RWPE2 (cell line): Measurements from ENCODE around the gene ATG5.

Experiments
- ATAC-seq: fragments of 200-7000 bp; cut with Tn5 transposase; 3 replicates; pipeline ENCODE4 v1.9.1; 2021; ENCODE audit warnings: low read depth
- DNase-seq: peaks from one replicate; pipeline ENCODE4 v3.0.0-alpha.2; 2020; ENCODE audit warnings: low spot score
- H3K27ac ChIP-seq: fragments of 450-650 bp; 2 replicates; pipeline ENCODE4 v1.5.1; 2017; ENCODE audit warnings: mild to moderate bottlenecking; ENCODE audit not compliant: poor library complexity, severe bottlenecking
- H3K27me3 ChIP-seq: fragments of 250-450 bp; sonication (Bioruptor Pico); 2 replicates; pipeline ENCODE4 v1.5.1; 2021; ENCODE audit warnings: mild to moderate bottlenecking, moderate library complexity; ENCODE audit not compliant: insufficient read depth, poor library complexity, severe bottlenecking
- H3K36me3 ChIP-seq: fragments of 250-450 bp; sonication (Bioruptor Pico); 2 replicates; pipeline ENCODE4 v1.5.1; 2020; ENCODE audit warnings: low read depth, mild to moderate bottlenecking, moderate library complexity
- H3K4me1 ChIP-seq: fragments of 250-450 bp; sonication (Bioruptor Pico); 2 replicates; pipeline ENCODE4 v1.5.1; 2021; ENCODE audit warnings: mild to moderate bottlenecking, moderate library complexity; ENCODE audit not compliant: insufficient read depth, poor library complexity, severe bottlenecking
- H3K4me3 ChIP-seq: fragments of 250-450 bp; sonication (Bioruptor Pico); 2 replicates; pipeline ENCODE4 v1.5.1; 2021; ENCODE audit warnings: mild to moderate bottlenecking, moderate library complexity; ENCODE audit not compliant: severe bottlenecking
- H3K9me3 ChIP-seq: fragments of 250-450 bp; sonication (Bioruptor Pico); 2 replicates; pipeline ENCODE4 v1.5.1; 2021; ENCODE audit warnings: mild to moderate bottlenecking, moderate library complexity; ENCODE audit not compliant: severe bottlenecking
- TF ChIP-seq, protein P1 (sequence below): fragments of 450-650 bp; IDR thresholded peaks from one replicate; pipeline ENCODE4 v1.5.1; 2017; ENCODE audit warnings: mild to moderate bottlenecking, moderate library complexity; ENCODE audit not compliant: poor library complexity, severe bottlenecking

Gene ATG5

DNA sequence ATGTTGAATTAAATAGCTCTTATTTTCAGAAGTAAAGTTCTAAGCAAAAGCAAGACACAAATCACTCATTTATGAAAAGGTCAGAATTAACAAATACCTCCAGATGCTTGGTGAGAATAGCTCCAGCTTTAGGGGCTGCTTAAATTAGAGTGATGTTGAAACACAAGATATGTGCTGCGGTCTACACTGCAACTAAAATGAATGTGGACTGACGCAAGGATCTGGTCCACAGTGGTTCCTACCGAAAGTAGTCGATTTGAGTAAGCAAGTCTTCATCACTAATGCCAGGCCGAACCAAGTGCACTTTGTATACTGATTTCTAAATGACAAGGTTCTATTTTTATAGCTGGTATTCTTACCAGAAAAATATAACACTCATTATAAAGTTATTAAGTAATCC, 143.1 kb downstream of the ATG5 start:
- no peak overlapping the region for H3K4me3 ChIP-seq
- ATAC-seq (no peak), DNase-seq (no peak)
- H3K27me3 ChIP-seq = no peaks in the 10 kb centered on the region
- TF ChIP-seq, protein P1, sequence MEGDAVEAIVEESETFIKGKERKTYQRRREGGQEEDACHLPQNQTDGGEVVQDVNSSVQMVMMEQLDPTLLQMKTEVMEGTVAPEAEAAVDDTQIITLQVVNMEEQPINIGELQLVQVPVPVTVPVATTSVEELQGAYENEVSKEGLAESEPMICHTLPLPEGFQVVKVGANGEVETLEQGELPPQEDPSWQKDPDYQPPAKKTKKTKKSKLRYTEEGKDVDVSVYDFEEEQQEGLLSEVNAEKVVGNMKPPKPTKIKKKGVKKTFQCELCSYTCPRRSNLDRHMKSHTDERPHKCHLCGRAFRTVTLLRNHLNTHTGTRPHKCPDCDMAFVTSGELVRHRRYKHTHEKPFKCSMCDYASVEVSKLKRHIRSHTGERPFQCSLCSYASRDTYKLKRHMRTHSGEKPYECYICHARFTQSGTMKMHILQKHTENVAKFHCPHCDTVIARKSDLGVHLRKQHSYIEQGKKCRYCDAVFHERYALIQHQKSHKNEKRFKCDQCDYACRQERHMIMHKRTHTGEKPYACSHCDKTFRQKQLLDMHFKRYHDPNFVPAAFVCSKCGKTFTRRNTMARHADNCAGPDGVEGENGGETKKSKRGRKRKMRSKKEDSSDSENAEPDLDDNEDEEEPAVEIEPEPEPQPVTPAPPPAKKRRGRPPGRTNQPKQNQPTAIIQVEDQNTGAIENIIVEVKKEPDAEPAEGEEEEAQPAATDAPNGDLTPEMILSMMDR = no peak
- H3K9me3 ChIP-seq = no peaks in the 10 kb centered on the region
- H3K4me1 ChIP-seq = peaks cover 15% of the 10 kb centered on the region
- peak overlapping the region; percentile 31 for H3K27ac ChIP-seq
- peaks cover 8% of the 10 kb centered on the region for H3K36me3 ChIP-seq

DNA sequence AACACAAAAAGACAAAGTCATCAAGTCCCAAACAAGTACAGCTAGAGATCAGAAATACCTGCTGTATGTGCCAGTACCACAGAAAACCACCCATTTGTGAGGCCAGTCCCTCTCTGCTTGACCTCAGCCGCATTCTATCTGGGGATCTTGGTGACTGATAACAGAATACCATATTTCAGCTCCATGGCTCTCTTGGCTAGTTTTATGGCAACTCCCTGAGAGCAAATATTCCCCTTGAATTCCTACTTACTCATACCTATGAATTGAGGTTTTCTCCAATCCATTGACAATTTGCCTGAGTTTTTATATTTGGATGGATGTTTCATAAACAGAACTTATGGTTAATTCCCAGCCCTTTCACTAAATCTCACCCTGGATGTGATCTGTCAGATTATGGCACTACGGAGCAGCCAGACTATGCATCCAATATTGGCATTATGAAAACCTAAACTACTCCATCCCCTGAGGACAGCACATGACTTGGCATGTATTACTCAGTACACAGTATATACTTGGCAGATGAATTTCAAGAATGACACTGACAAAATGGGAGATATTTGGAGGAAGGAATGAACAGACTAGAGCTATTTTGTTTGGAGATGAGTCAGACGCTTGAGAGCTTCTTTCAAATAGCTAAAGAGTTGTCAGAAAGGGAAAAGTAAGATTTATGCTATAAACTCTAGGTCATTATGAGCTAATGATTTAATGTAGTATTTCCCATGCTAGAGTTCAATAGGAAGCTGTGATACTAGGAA, 143.7 kb downstream of the ATG5 start:
- DNase-seq (no peak), ATAC-seq (peak; percentile 88)
- TF ChIP-seq, protein P1 = no peak
- H3K27me3 ChIP-seq = no peaks in the 10 kb centered on the region
- H3K27ac ChIP-seq = peak overlapping the region; percentile 31
- no peaks in the 10 kb centered on the region for H3K9me3 ChIP-seq
- H3K4me3 ChIP-seq = no peak overlapping the region
- H3K4me1 ChIP-seq = peaks cover 15% of the 10 kb centered on the region
- peaks cover 8% of the 10 kb centered on the region for H3K36me3 ChIP-seq

DNA sequence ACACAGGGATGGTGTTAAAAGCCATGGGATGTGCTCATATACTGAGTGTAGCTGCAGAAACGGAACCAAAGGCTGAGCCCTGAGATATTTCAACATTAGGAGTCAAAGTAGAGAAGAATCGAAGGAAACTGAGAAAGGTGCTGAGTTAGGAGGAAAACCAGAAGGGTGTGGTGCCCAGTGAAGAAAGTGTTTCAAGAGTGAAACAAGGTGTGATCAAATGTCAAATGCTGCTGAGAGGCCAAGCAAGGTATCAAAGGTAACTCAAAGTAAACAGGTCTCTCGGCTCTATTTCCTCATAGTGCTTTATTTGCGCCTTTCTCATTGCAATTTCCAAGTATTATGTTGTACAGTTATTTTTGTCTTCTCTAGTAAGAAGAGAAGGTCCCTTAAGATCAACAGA, 145.4 kb downstream of the ATG5 start:
- ATAC-seq = no peak
- TF ChIP-seq, protein P1 = no peak
- no peak for DNase-seq
- no peaks in the 10 kb centered on the region for H3K27me3 ChIP-seq
- H3K9me3 ChIP-seq = no peaks in the 10 kb centered on the region
- H3K27ac ChIP-seq = no peak overlapping the region
- no peaks in the 10 kb centered on the region for H3K36me3 ChIP-seq
- no peak overlapping the region for H3K4me3 ChIP-seq
- peaks cover 15% of the 10 kb centered on the region for H3K4me1 ChIP-seq

DNA sequence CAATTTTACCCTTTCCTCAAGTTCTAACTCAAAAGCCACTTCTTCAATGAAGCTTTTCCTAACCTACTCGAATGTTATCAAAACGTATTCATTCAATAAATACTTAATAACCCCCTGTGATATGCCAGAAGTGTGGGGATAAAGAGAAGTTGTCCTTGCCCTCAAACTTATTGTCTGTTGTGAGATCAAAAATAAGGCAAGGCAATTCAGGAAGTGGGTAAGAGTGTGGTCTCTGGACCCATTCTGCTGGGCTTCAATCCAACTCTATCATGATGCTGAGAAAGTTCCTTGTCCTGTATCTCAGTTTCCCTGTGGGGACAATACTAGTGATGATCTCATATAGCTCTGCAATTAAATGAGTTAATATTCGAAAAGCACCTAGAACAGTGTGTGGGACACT, 146.7 kb downstream of the ATG5 start:
- Histone ChIP-seq H3K4me3 (no peak overlapping the region), H3K9me3 (no peaks in the 10 kb centered on the region), H3K36me3 (no peaks in the 10 kb centered on the region), H3K27me3 (no peaks in the 10 kb centered on the region), H3K4me1 (peaks cover 12% of the 10 kb centered on the region), H3K27ac (no peak overlapping the region)
- DNase-seq = no peak
- TF ChIP-seq, protein P1 = no peak
- no peak for ATAC-seq

DNA sequence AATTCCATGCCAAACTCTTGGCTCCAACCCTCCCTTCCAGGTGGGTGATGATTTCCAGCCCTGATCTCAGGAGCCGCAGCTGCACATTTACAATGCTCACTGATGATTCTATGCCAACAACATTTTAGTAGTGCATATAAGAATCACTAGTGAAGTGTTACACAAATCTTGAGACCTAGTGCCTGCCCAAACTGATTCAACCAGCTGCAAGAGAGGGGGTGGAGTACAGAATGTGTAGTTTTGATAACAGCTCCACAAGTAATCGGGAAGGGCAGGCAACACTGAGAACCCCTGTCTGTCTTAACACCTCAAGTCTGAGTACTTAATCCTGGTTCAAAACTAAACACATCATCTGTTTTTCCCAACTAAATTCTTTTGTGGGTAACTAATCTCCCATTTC, 147.8 kb downstream of the ATG5 start:
- peaks cover 12% of the 10 kb centered on the region for H3K4me1 ChIP-seq
- no peak overlapping the region for H3K27ac ChIP-seq
- no peaks in the 10 kb centered on the region for H3K9me3 ChIP-seq
- ATAC-seq (no peak), DNase-seq (no peak)
- H3K4me3 ChIP-seq = no peak overlapping the region
- H3K27me3 ChIP-seq = no peaks in the 10 kb centered on the region
- H3K36me3 ChIP-seq = no peaks in the 10 kb centered on the region
- TF ChIP-seq, protein P1 = no peak
